HL-60 (cell line): ENCODE data around the gene DNAI7.

ENCODE experiments used
- DNase-seq, 2 experiments: peaks; one replicate each; pipeline ENCODE4 v3.0.0-alpha.2; 2010 to 2020; ENCODE audit warnings: low read depth in 1 of 2, low spot score in 1 of 2
- H3K27ac ChIP-seq: fragments of 250-450 bp; sonication (Bioruptor Pico); replicated peaks from 2 replicates; pipeline ENCODE4 v1.5.1; 2020; ENCODE audit warnings: mild to moderate bottlenecking, moderate library complexity
- H3K27me3 ChIP-seq: fragments of 250-450 bp; sonication (Bioruptor Pico); 2 replicates; pipeline ENCODE4 v1.5.1; 2021; ENCODE audit warnings: mild to moderate bottlenecking, moderate library complexity; ENCODE audit not compliant: insufficient read depth, poor library complexity, severe bottlenecking
- H3K4me3 ChIP-seq: replicated peaks from 2 replicates; pipeline ENCODE4 v1.5.1; 2011; ENCODE audit warnings: mild to moderate bottlenecking, control low read depth, low read length; ENCODE audit not compliant: insufficient read depth
- CTCF ChIP-seq: IDR thresholded peaks from one replicate; pipeline ENCODE4 v1.5.1; 2011; ENCODE audit warnings: low read length, control low read depth, inconsistent platforms; ENCODE audit not compliant: insufficient read depth
- GABPA ChIP-seq: IDR thresholded peaks from 2 replicates; pipeline ENCODE4 v1.6.1; 2012; ENCODE audit warnings: low read depth
- POLR2AphosphoS5 ChIP-seq: IDR thresholded peaks from 2 replicates; pipeline ENCODE4 v1.6.1; 2012; ENCODE audit warnings: low read depth
- SPI1 ChIP-seq: IDR thresholded peaks from 2 replicates; pipeline ENCODE4 v1.6.1; 2012; ENCODE audit warnings: low read depth, mild to moderate bottlenecking, borderline replicate concordance
- TF ChIP-seq, protein P1 (sequence below): IDR thresholded peaks from 2 replicates; pipeline ENCODE4 v1.6.1; 2012; ENCODE audit warnings: low read depth; ENCODE audit not compliant: insufficient replicate concordance

DNAI7 gene

GRCh38 chr12:25182765-25183164 lies 12.2 kb downstream of the DNAI7 start:
- no peak for DNase-seq
- no peak overlapping the region for H3K4me3 ChIP-seq
- H3K27ac ChIP-seq, result no peak overlapping the region
- no peaks in the 10 kb centered on the region for H3K27me3 ChIP-seq
- no peak for TF ChIP-seq POLR2AphosphoS5
- no peak for TF ChIP-seq CTCF

GRCh38 chr12:25162866-25163265 lies 32.1 kb downstream of the DNAI7 start:
- Histone ChIP-seq H3K4me3 (no peak overlapping the region), H3K27me3 (no peaks in the 10 kb centered on the region), H3K27ac (no peak overlapping the region)
- no peak for TF ChIP-seq SPI1
- no peak for DNase-seq

DNA sequence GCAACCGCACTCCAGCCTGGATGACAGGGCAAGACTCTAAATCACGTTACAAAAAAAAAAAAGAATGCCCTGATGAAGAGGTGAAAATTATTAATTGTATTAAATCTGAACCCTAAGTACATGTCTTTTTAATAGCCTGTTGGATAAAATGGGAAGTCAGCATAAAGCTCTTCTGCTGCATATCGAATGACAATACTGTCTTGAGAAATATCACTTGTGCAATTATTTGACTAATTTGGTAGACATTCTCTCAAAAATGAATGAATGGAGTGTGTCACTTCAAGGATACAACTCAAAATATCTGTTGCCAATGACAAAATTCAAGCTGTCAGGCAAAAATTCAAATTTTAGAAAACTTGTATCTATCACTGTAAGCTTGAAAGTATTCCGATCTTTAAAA lies 38.9 kb downstream of the DNAI7 start:
- H3K27me3 ChIP-seq, result no peaks in the 10 kb centered on the region
- no peak for DNase-seq
- no peak overlapping the region for H3K4me3 ChIP-seq
- no peak overlapping the region for H3K27ac ChIP-seq
- 0 out of 2 replicates have a peak, but pooled peaks have one; percentile 13 for TF ChIP-seq SPI1
- no peak for TF ChIP-seq POLR2AphosphoS5

- H3K27ac ChIP-seq, result no peak overlapping the region
- H3K27me3 ChIP-seq, result no peaks in the 10 kb centered on the region
- no peak for TF ChIP-seq SPI1
- TF ChIP-seq, protein P1, sequence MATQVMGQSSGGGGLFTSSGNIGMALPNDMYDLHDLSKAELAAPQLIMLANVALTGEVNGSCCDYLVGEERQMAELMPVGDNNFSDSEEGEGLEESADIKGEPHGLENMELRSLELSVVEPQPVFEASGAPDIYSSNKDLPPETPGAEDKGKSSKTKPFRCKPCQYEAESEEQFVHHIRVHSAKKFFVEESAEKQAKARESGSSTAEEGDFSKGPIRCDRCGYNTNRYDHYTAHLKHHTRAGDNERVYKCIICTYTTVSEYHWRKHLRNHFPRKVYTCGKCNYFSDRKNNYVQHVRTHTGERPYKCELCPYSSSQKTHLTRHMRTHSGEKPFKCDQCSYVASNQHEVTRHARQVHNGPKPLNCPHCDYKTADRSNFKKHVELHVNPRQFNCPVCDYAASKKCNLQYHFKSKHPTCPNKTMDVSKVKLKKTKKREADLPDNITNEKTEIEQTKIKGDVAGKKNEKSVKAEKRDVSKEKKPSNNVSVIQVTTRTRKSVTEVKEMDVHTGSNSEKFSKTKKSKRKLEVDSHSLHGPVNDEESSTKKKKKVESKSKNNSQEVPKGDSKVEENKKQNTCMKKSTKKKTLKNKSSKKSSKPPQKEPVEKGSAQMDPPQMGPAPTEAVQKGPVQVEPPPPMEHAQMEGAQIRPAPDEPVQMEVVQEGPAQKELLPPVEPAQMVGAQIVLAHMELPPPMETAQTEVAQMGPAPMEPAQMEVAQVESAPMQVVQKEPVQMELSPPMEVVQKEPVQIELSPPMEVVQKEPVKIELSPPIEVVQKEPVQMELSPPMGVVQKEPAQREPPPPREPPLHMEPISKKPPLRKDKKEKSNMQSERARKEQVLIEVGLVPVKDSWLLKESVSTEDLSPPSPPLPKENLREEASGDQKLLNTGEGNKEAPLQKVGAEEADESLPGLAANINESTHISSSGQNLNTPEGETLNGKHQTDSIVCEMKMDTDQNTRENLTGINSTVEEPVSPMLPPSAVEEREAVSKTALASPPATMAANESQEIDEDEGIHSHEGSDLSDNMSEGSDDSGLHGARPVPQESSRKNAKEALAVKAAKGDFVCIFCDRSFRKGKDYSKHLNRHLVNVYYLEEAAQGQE, result no peak
- TF ChIP-seq CTCF, result no peak
- TF ChIP-seq GABPA, result no peak
- TF ChIP-seq POLR2AphosphoS5, result no peak
- no peak for DNase-seq
- H3K4me3 ChIP-seq, result no peak overlapping the region
These were observed 39.9 kb downstream of the DNAI7 start for GRCh38 chr12:25155022-25155576.

DNA sequence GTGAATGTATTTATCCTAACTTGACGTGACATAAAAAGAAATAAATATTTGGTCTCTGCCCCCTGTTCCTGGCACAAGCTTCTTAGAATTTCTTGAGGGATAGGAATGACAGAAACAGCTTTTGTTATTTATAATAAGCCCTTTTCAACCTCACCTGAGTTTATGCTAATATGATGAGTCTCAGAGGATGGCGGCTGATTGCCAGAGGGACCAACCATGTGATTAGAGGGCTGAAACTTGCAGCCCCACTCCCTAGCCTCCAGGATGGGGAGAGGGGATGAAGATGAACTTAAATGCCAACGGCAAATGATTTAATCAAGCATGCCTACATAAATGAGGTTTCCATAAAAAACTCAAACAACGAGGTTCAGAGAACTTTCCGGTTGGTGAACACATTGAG lies 42.9 kb downstream of the DNAI7 start:
- TF ChIP-seq CTCF (no peak), GABPA (no peak), SPI1 (no peak), POLR2AphosphoS5 (no peak)
- TF ChIP-seq, protein P1, result no peak
- no peak overlapping the region for H3K4me3 ChIP-seq
- DNase-seq, result no peak
- no peak overlapping the region for H3K27ac ChIP-seq
- no peaks in the 10 kb centered on the region for H3K27me3 ChIP-seq
